IPS-15b (cell line): ENCODE measurements around the gene TMEM176A.
"Not testable (repeated sequence)": the region's sequence is repeated elsewhere in the genome, so short reads cannot be mapped to it uniquely, and the experiment has no call there.

Experiments used
- H3K27me3 ChIP-seq: one replicate; pipeline ENCODE4 v1.6.1; 2013; ENCODE audit warnings: low read length; ENCODE audit not compliant: control insufficient read depth, insufficient read depth
- H3K36me3 ChIP-seq: one replicate; pipeline ENCODE4 v1.6.1; 2013; ENCODE audit warnings: low read length; ENCODE audit not compliant: control insufficient read depth, insufficient read depth
- H3K4me1 ChIP-seq: one replicate; pipeline ENCODE4 v1.6.1; 2013; ENCODE audit warnings: mild to moderate bottlenecking, low read length; ENCODE audit not compliant: control insufficient read depth, insufficient read depth
- H3K4me3 ChIP-seq: one replicate; pipeline ENCODE4 v1.5.1; 2013; ENCODE audit warnings: low read depth, low read length
- H3K9ac ChIP-seq: one replicate; pipeline ENCODE4 v1.6.1; 2013; ENCODE audit warnings: low read depth, mild to moderate bottlenecking, low read length
- H3K9me3 ChIP-seq: one replicate; pipeline ENCODE4 v1.6.1; 2013; ENCODE audit warnings: mild to moderate bottlenecking, low read length; ENCODE audit not compliant: control insufficient read depth, insufficient read depth

The TMEM176A gene

DNA sequence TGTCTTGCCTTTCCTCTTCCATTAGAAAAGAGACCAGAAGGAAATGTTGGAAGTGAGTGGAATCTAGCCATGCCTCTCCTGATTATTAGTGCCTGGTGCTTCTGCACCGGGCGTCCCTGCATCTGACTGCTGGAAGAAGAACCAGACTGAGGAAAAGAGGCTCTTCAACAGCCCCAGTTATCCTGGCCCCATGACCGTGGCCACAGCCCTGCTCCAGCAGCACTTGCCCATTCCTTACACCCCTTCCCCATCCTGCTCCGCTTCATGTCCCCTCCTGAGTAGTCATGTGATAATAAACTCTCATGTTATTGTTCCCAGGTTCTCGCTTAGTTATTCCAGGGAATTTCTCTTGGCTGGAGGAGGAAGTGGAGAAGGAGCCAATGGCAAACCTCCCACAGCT, 4.2 kb downstream of the TMEM176A start:
- peaks cover 38% of the 10 kb centered on the region for H3K27me3 ChIP-seq
- H3K36me3 ChIP-seq: no peaks in the 10 kb centered on the region
- H3K9ac ChIP-seq: no peak overlapping the region
- no peaks in the 10 kb centered on the region for H3K9me3 ChIP-seq
- H3K4me1 ChIP-seq: no peaks in the 10 kb centered on the region
- no peak overlapping the region for H3K4me3 ChIP-seq

DNA sequence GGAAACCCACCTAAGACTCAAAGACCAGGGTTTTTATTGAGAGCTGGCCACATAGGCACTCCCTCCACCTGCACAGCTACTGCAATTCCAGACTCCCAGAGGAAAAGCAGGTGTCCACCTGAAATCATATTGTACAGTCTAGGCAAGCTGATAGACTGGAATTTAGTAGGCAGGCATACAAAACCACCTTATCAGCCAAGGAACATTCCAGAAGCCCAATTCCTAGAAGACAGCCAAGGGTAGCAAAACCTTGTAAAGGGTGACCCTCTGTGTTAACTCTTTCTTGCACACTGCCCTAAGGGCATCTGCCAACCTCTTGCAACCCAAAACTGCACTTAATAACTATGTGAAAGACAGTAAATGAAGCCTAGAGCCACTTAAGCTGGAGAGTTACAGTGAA, 5.3 kb downstream of the TMEM176A start:
- H3K4me1 ChIP-seq: no peaks in the 10 kb centered on the region
- H3K27me3 ChIP-seq: peaks cover 29% of the 10 kb centered on the region
- H3K9ac ChIP-seq: no peak overlapping the region
- H3K4me3 ChIP-seq: no peak overlapping the region
- no peaks in the 10 kb centered on the region for H3K9me3 ChIP-seq
- no peaks in the 10 kb centered on the region for H3K36me3 ChIP-seq

DNA sequence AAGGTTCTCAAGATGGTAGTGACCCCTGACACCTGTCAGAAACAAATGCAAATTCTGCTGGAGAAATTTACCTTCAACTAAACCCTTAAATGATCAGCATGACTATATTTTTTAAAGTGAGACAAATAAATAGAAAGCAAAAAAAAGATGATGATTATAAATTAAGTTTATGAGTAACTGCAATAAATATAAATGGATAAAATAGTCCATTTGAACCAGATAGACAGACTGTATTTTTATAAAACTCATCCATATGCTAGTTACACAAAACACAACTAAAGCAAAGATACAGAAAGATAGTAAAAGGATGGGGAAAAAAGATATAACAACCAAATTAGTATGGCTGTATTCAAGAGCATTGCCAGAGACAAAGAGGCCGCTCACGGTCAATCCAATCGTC, 5.9 kb downstream of the TMEM176A start:
- H3K9me3 ChIP-seq: no peaks in the 10 kb centered on the region
- H3K27me3 ChIP-seq: peaks cover 23% of the 10 kb centered on the region
- H3K9ac ChIP-seq: no peak overlapping the region
- H3K36me3 ChIP-seq: no peaks in the 10 kb centered on the region
- H3K4me1 ChIP-seq: no peaks in the 10 kb centered on the region
- no peak overlapping the region for H3K4me3 ChIP-seq

DNA sequence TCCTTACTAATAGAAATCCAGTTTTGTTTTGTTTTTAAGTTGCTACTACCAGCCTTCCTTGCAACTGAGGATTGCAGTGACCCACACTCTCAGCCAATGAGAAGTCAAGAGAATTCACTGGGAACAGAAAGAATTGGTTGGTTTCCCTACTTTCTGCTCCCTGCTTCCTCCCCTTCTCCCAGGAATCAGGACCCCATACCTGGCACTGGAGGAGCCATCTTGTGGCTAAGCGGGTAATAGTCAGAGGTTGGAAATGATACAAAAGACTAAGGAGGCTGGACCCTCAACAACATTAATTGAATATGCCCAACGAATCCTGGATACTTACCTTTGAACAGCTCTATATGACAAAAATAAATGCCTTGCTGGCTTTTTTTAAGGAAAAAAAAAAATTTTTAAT, 6.3 kb downstream of the TMEM176A start:
- Histone ChIP-seq H3K9ac (no peak overlapping the region), H3K9me3 (no peaks in the 10 kb centered on the region), H3K4me1 (no peaks in the 10 kb centered on the region), H3K27me3 (peaks cover 19% of the 10 kb centered on the region), H3K36me3 (no peaks in the 10 kb centered on the region), H3K4me3 (no peak overlapping the region)

DNA sequence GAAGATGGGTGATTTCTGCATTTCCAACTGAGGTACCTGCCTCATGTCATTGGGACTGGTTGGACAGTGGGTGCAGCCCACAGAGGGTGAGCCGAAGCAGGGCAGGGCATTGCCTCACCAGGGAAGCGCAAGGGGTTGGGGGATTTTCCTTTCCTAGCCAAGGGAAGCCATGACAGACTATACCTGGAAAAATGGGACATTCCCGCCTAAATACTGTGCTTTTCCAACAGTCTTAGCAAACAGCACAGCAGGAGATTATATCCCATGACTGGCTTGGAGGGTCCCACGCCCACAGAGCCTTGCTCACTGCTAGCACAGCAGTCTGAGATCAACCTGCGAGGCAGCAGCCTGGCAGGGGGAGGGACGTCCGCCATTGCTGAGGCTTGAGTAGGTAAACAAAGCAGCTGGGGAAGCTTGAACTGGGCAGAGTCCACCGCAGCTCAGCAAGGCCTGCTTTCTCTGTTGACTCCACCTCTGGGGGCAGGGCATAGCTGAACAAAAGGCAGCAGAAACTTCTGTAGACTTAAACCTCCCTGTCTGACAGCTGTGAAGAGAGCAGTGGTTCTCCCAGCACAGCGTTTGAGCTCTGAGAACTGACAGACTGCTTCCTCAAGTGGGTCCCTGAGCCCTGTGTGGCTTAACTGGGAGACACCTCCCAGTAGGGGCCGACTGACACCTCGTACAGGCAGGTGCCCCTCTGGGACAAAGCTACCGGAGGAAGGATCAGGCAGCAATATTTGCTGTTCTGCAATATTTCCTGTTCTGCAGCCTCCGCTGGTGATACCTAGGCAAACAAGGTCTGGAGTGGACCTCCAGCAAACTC, 7.3 kb downstream of the TMEM176A start:
- not testable (repeated sequence) for H3K4me3 ChIP-seq, H3K27me3 ChIP-seq, H3K36me3 ChIP-seq, H3K9me3 ChIP-seq, H3K9ac ChIP-seq, H3K4me1 ChIP-seq

DNA sequence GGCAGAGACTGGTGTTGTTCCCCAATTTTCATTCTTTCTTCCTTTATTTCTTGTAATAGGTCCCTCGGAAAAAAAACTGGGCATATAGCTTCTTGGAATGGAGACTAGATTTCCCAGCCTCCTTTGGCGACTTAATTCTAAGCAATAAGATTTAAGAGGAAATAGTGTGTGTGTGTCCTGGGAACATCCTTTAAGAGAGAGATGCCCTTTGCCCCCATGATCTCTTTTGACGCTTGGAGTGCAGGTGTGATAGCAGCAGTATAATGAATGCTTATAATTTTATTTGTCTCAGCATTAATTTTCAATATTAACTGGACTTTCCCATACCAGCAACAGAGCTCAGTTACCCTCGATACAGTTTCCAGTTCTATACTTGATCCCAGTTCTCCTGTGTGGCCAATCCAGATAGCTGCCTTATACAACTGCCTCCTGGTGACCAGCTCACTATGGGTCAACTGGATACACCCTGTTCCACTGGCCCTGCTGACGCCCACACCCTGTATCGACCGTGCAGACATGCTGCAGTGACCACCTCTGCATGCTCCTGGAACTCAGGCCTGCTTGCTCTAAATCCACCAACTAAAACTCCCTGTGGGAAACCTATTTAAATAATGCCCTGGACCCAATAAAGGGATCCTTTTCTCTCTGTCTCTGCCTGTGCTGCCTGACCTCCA, 13.9 kb downstream of the TMEM176A start:
- Histone ChIP-seq H3K36me3 (no peaks in the 10 kb centered on the region), H3K4me3 (no peak overlapping the region), H3K9ac (no peak overlapping the region), H3K27me3 (no peaks in the 10 kb centered on the region), H3K9me3 (no peaks in the 10 kb centered on the region), H3K4me1 (no peaks in the 10 kb centered on the region)

DNA sequence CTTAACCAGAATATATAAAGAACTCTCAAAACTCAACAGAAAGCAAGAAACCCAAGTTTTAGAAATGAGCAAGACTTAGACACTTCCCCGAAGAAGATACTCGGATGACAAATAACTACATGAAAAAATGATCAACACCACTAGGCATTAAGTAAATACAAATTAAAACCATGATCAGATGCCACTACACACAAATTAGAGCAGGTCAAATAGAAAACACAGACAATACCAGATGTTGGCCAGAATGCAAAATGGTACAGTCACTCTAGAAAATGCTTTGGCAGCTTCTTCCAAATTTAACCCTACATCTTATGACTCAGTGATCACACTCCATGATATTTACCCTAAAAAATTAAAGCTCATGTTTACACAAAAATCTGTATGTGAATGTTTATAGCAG, 18.4 kb downstream of the TMEM176A start:
- no peak overlapping the region for H3K4me3 ChIP-seq
- H3K9ac ChIP-seq: no peak overlapping the region
- H3K27me3 ChIP-seq: no peaks in the 10 kb centered on the region
- H3K4me1 ChIP-seq: no peaks in the 10 kb centered on the region
- no peaks in the 10 kb centered on the region for H3K9me3 ChIP-seq
- no peaks in the 10 kb centered on the region for H3K36me3 ChIP-seq

DNA sequence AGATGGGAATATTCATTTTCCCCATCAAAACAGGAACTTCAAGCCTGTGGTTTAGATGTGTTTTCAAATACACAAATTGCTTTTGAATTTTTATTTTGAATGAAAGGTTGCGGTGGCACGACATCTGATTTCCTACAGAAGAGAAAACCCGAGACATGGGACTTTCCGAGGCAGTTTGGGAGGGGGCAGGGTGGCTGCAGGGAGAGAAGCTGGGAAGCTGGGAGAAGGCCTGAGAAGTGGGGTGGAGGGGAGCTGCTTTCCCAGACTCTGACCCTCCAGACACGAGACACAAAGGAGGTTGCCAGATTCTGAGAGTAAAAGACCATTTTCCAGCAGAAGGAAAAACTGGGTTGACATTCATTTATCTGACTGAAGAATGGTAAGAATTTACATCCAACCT, 19.6 kb downstream of the TMEM176A start:
- Histone ChIP-seq H3K4me3 (no peak overlapping the region), H3K36me3 (no peaks in the 10 kb centered on the region), H3K9me3 (no peaks in the 10 kb centered on the region), H3K27me3 (no peaks in the 10 kb centered on the region), H3K9ac (no peak overlapping the region), H3K4me1 (no peaks in the 10 kb centered on the region)

DNA sequence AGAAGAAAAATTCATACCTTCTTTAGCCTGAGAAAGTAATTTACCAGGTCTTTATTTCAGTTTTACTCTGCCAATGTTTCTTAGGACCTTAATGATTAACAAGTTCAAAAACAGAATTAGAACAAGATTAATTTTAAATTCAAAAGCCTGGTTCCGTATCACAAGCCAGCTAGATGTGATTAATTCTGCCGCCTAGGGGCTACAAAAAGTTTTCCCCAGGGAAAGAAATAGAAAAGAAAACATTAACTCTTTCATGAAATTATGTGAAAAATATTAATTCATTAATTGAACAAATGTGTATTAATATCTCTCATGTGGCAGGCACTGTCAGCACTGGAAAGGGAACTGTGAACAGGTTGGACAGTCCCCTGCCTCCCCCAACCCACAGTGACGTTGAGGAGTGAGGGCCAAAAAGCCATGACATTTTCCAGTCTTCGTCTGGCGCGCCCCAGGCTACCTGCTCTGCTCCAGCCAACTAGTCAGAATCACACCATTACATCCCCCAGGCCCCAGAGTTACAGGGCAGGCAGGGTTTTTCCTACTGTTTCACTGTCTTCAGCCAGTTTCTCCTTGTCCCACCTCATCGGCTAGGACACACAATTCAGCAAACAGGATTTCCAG, 20.1 kb downstream of the TMEM176A start:
- H3K9me3 ChIP-seq: no peaks in the 10 kb centered on the region
- no peaks in the 10 kb centered on the region for H3K4me1 ChIP-seq
- no peaks in the 10 kb centered on the region for H3K36me3 ChIP-seq
- H3K4me3 ChIP-seq: no peak overlapping the region
- H3K9ac ChIP-seq: no peak overlapping the region
- no peaks in the 10 kb centered on the region for H3K27me3 ChIP-seq

DNA sequence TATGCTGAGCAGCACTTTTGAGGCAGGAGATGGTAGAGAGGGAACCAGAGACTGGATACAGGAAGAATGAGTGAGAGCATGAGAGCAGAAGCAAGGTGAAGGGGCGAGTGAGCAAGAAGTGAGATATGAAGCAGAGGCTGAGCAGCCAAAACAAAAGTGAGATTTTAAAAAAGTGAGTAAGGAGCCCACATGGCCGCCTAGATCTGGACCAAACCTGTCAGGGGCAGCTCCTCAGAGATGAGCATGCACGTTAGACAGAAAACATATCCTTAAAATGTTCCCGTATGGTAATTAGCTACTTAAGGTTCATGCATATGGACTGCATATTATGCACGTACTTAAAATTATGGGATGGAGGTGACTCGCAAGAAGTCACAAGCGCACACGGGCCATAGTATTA, 22.5 kb downstream of the TMEM176A start:
- Histone ChIP-seq H3K36me3 (no peaks in the 10 kb centered on the region), H3K27me3 (no peaks in the 10 kb centered on the region), H3K4me3 (no peak overlapping the region), H3K9ac (no peak overlapping the region), H3K4me1 (no peaks in the 10 kb centered on the region), H3K9me3 (no peaks in the 10 kb centered on the region)

DNA sequence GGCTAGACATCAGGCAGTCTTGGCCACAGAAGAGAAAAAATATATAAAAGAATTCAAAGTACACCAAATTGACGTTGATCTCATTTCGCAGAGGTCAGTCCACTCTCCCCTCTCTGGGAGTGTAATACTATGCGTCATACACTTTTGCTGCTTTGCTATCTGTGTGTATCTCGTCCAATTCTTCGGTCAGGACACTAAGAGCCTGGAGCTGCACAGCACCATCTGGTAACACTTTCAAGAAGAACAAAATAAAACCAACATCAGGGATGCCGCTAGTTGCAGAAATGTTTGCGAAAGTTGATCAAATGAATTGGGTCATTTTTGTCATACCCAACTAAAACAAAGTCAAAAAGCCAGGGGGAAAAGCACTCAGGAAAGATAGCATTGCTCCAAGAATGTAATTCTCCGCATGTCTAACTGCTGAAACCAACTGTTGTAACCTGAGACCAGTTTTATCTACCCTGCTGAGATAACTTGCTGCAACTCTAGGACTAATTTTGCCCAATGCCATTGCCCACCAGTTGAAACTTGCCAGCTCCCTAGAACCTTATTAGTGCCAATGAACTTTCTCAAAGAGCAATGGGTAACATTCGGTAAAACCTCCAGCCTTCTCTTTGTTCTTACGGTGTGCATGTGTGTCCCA, 23.0 kb downstream of the TMEM176A start:
- H3K4me1 ChIP-seq: no peaks in the 10 kb centered on the region
- no peaks in the 10 kb centered on the region for H3K27me3 ChIP-seq
- no peak overlapping the region for H3K4me3 ChIP-seq
- H3K9me3 ChIP-seq: no peaks in the 10 kb centered on the region
- no peaks in the 10 kb centered on the region for H3K36me3 ChIP-seq
- H3K9ac ChIP-seq: no peak overlapping the region
